Endodermal cell (in vitro differentiated cells): Measurements from ENCODE around the gene OGDHL. TPM values are rescaled to one million over a fixed set of nuclear protein-coding genes. Genes with fewer than 3 reads are reported as not detected.
"Not testable (repeated sequence)": the region's sequence is repeated elsewhere in the genome, so short reads cannot be mapped to it uniquely, and the experiment has no call there.

Source experiments
- DNase-seq: peaks from one replicate; pipeline ENCODE4 v3.0.0-alpha.2; 2017
- H3K27ac ChIP-seq: 2 replicates; pipeline ENCODE4 v1.5.1; 2013; ENCODE audit warnings: mild to moderate bottlenecking, low read depth, low read length, moderate library complexity
- H3K27me3 ChIP-seq: 2 replicates; pipeline ENCODE4 v1.6.1; 2013; ENCODE audit warnings: mild to moderate bottlenecking, low read length, moderate library complexity; ENCODE audit not compliant: insufficient read depth, control insufficient read depth, poor library complexity, severe bottlenecking
- H3K36me3 ChIP-seq: 2 replicates; pipeline ENCODE4 v1.7.0; 2013; ENCODE audit warnings: mild to moderate bottlenecking, low read length, moderate library complexity; ENCODE audit not compliant: control insufficient read depth, insufficient read depth
- H3K4me1 ChIP-seq: one replicate; pipeline ENCODE4 v1.7.0; 2013; ENCODE audit warnings: low read length; ENCODE audit not compliant: control insufficient read depth, insufficient read depth
- H3K4me3 ChIP-seq: 2 replicates; pipeline ENCODE4 v1.5.1; 2013; ENCODE audit warnings: mild to moderate bottlenecking, low read length, moderate library complexity
- H3K9ac ChIP-seq: 2 replicates; pipeline ENCODE4 v1.6.1; 2013; ENCODE audit warnings: mild to moderate bottlenecking, low read length, moderate library complexity; ENCODE audit not compliant: poor library complexity, severe bottlenecking; ENCODE audit errors: extremely low read depth
- H3K9me3 ChIP-seq: 2 replicates; pipeline ENCODE4 v1.6.1; 2013; ENCODE audit warnings: mild to moderate bottlenecking, low read length, moderate library complexity; ENCODE audit not compliant: control insufficient read depth
- H3K27ac Mint-ChIP-seq: 2 replicates; pipeline ENCODE4 v1.8.0; 2020; ENCODE audit warnings: mixed read lengths
- H3K27me3 Mint-ChIP-seq: 2 replicates; pipeline ENCODE4 v1.8.0; 2021; ENCODE audit warnings: mild to moderate bottlenecking, mixed read lengths; ENCODE audit not compliant: insufficient read depth
- H3K36me3 Mint-ChIP-seq: 2 replicates; pipeline ENCODE4 v1.8.0; 2020; ENCODE audit warnings: low read depth, mixed read lengths
- H3K4me1 Mint-ChIP-seq: 2 replicates; pipeline ENCODE4 v1.8.0; 2020; ENCODE audit warnings: mixed read lengths
- H3K4me3 Mint-ChIP-seq: 2 replicates; pipeline ENCODE4 v1.8.0; 2020; ENCODE audit warnings: mild to moderate bottlenecking, moderate library complexity, mixed read lengths
- H3K9me3 Mint-ChIP-seq: 2 replicates; pipeline ENCODE4 v1.8.0; 2020; ENCODE audit warnings: mild to moderate bottlenecking, mixed read lengths
- WGBS, 2 experiments: methylation state at CpG; one replicate each; pipeline versions ENCODE4 v1.1.5 to v1.1.7; 2013; ENCODE audit warnings: missing lambda C conversion rate in 2 of 2, mixed read lengths in 1 of 2; ENCODE audit not compliant: insufficient coverage in 1 of 2, insufficient read length in 1 of 2; 5-methylcytosine and 5-hydroxymethylcytosine counted together
- total RNA-seq, 2 donors: library from RNA; stranded (reverse); fragmentation: NEBNext Ultra II Directional in 1 of 2; extraction: Animal tissue kit (Norgen Biotek cat#: 25700) in 1 of 2; gene quantifications; 2 replicates in 1 of 2; 3 replicates in 1 of 2; pipeline ENCODE4 v1.2.1, GENCODE V29; 2021
- TF ChIP-seq, protein P1 (sequence below): fragments of 200-600 bp; sonication (generic); conservative IDR thresholded peaks from 2 replicates; pipeline ENCODE4 v1.5.0; 2021; ENCODE audit warnings: antibody characterized with exemption, mild to moderate bottlenecking

Gene OGDHL
- total RNA-seq, 2 donors from 2014 or later, result 13.0 to 14.6 TPM

DNA sequence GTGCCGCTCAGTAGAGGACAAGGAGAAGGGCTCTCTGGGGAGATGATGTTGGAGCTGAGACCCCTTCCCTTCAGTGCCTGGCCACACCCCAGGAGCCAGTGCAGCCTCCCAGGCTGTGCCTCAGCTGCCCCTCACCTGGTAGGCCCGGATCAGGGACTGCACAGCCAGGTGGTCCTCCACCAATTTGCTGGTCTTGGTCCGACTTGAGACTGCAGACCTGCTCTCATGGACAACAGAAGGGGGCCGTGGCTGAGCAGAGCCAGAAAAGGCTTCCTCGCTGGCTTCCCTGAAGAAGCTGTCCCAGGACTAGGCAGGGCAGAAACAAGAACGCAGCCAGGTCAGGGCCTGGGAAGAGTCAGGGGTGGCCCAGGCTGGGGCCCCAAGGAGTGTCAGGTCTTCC is 5.5 kb downstream of the OGDHL start:
- Histone ChIP-seq H3K9me3 (no peaks in the 10 kb centered on the region), H3K9ac (no peak overlapping the region), H3K36me3 (no peaks in the 10 kb centered on the region), H3K27ac (no peak overlapping the region), H3K4me3 (no peak overlapping the region), H3K4me1 (peaks cover 6% of the 10 kb centered on the region), H3K27me3 (no peaks in the 10 kb centered on the region)
- Mint-ChIP-seq H3K36me3 (no peaks in the 10 kb centered on the region), H3K4me1 (peaks cover 9% of the 10 kb centered on the region), H3K27me3 (no peaks in the 10 kb centered on the region), H3K9me3 (no peaks in the 10 kb centered on the region), H3K4me3 (no peak overlapping the region), H3K27ac (no peak overlapping the region)
- TF ChIP-seq, protein P1, sequence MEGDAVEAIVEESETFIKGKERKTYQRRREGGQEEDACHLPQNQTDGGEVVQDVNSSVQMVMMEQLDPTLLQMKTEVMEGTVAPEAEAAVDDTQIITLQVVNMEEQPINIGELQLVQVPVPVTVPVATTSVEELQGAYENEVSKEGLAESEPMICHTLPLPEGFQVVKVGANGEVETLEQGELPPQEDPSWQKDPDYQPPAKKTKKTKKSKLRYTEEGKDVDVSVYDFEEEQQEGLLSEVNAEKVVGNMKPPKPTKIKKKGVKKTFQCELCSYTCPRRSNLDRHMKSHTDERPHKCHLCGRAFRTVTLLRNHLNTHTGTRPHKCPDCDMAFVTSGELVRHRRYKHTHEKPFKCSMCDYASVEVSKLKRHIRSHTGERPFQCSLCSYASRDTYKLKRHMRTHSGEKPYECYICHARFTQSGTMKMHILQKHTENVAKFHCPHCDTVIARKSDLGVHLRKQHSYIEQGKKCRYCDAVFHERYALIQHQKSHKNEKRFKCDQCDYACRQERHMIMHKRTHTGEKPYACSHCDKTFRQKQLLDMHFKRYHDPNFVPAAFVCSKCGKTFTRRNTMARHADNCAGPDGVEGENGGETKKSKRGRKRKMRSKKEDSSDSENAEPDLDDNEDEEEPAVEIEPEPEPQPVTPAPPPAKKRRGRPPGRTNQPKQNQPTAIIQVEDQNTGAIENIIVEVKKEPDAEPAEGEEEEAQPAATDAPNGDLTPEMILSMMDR, result no peak
- DNase-seq, result peak; percentile 28
- WGBS, 2 experiments, result 90 to 98% methylated on average over 6 of the region's 6 CpGs

DNA sequence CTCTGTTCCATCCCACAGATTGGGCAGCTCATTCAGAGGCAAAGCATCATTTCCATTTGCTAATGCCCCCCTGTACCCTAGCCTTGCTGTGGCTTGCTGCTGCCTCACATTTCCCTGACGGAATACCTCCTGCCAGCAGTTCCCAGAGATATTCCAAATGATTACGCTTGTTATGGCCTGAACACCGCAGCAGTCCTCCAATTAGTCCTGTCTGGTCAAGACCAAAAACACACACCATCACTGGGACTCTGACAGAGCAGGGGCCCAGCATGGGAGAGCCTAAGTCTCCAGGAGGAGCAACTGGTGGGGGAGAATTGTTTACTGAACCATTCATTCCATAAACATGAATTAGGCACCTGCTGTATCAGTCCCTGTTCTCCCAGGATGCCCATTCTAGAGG is 6.1 kb downstream of the OGDHL start:
- H3K4me1 Mint-ChIP-seq, result peaks cover 9% of the 10 kb centered on the region
- H3K27me3 Mint-ChIP-seq, result no peaks in the 10 kb centered on the region
- TF ChIP-seq, protein P1, result no peak
- Histone ChIP-seq H3K4me1 (peaks cover 6% of the 10 kb centered on the region), H3K27ac (no peak overlapping the region), H3K36me3 (no peaks in the 10 kb centered on the region), H3K27me3 (no peaks in the 10 kb centered on the region), H3K4me3 (no peak overlapping the region), H3K9me3 (no peaks in the 10 kb centered on the region), H3K9ac (no peak overlapping the region)
- H3K27ac Mint-ChIP-seq, result no peak overlapping the region
- no peak overlapping the region for H3K4me3 Mint-ChIP-seq
- peak; percentile 29 for DNase-seq
- no peaks in the 10 kb centered on the region for H3K36me3 Mint-ChIP-seq
- no peaks in the 10 kb centered on the region for H3K9me3 Mint-ChIP-seq
- WGBS, 2 experiments, result 90 to 96% methylated on average over 2 to 3 of the region's 3 CpGs

DNA sequence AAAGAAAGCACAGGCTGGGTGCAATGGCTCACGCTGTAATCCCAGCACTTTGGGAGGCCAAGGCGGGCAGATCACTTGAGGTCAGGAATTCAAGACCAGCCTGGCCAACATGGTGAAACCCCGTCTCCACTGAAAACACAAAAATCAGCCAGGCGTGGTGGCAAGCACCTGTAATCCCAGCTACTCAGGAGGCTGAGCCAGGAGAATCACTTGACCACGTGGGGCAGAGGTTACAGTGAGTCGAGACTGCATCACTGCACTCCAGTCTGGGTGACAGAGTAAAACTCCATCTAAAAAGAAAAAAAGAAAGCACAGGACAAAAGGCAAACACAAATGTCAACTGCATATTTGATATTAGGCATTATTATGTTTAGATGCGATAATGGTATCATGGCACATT is 7.2 kb downstream of the OGDHL start:
- not testable (repeated sequence) for H3K36me3 Mint-ChIP-seq, H3K27me3 Mint-ChIP-seq, H3K27ac ChIP-seq, H3K9me3 Mint-ChIP-seq, H3K4me1 ChIP-seq, H3K4me3 ChIP-seq, H3K9me3 ChIP-seq, H3K9ac ChIP-seq, DNase-seq, H3K27ac Mint-ChIP-seq, H3K27me3 ChIP-seq, H3K4me1 Mint-ChIP-seq, H3K4me3 Mint-ChIP-seq, H3K36me3 ChIP-seq
- 91 to 92% methylated on average over 6 to 7 of the region's 7 CpGs for WGBS, 2 experiments

DNA sequence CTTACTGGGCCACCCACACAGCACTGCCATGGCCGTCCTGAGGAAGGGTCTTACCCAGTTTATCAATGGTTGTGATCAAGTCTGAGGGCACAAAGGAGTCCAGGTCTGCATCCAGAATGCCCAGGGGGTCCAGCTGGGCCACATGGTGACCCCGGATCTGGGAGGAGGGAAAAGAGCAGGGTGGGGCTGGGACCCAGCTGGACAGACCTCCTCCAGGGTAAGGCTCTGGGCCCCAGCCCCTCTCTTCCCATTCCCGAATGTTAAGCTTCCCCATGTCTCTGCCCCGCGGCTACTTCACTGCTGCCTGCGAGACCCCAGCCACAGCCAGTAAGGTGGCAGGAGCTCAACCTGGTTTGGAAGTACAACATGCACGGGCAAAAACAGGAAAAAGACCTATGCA is 9.5 kb downstream of the OGDHL start:
- H3K4me3 Mint-ChIP-seq, result no peak overlapping the region
- no peak overlapping the region for H3K27ac Mint-ChIP-seq
- Histone ChIP-seq H3K36me3 (no peaks in the 10 kb centered on the region), H3K9me3 (no peaks in the 10 kb centered on the region), H3K27me3 (no peaks in the 10 kb centered on the region), H3K4me1 (peaks cover 6% of the 10 kb centered on the region), H3K27ac (no peak overlapping the region), H3K9ac (no peak overlapping the region), H3K4me3 (no peak overlapping the region)
- no peaks in the 10 kb centered on the region for H3K9me3 Mint-ChIP-seq
- no peaks in the 10 kb centered on the region for H3K36me3 Mint-ChIP-seq
- TF ChIP-seq, protein P1, result no peak
- H3K4me1 Mint-ChIP-seq, result peaks cover 9% of the 10 kb centered on the region
- DNase-seq, result peak; percentile 17
- 97 to 100% methylated on average over 4 to 7 of the region's 7 CpGs for WGBS, 2 experiments
- no peaks in the 10 kb centered on the region for H3K27me3 Mint-ChIP-seq
